Measurements from ENCODE around the gene CRHR1.

The CRHR1 gene

DNA sequence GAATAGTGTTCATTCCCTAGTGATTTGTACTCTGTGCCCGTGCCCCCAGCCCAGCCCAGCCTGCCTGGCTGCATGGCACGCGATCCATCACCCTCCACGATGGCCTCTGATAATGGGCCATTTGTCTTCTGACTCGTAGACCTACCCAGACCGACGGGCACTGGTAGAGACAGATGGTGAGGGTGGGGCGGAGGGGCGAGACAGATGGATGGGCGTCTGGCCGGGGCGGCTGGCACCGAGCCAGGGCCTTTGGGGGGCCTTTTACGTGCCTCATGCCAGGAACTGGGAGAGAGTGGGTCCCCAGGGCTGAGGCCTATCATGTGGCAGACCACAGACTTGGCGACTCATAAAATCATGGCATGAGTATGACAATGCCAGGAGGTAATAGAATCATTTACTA is 25.4 kb downstream of the CRHR1 start:
- no peak for ATAC-seq (ENCODE audit: insufficient read depth, low read depth)
- Histone ChIP-seq H3K79me2 (ENCODE audit: insufficient read depth, low read length) (no peaks in the 10 kb centered on the region), H3K27ac (ENCODE audit: low read length) (no peak overlapping the region), H3K4me2 (ENCODE audit: insufficient read depth, low read length) (no peak overlapping the region), H2AFZ (ENCODE audit: low read depth, low read length) (no peak overlapping the region), H4K20me1 (ENCODE audit: insufficient read depth, low read length) (no peaks in the 10 kb centered on the region; the same call in 1 of the 2 replicates), H3K4me1 (ENCODE audit: insufficient read depth, low read length) (no peaks in the 10 kb centered on the region), H3K9me3 (ENCODE audit: insufficient read depth, low read length, severe bottlenecking) (no peaks in the 10 kb centered on the region), H3K9ac (ENCODE audit: low read depth, low read length) (no peak overlapping the region), H3K27me3 (ENCODE audit: insufficient read depth, low read length, poor library complexity) (peaks cover 12% of the 10 kb centered on the region), H3K4me3 (ENCODE audit: low read depth in 1 of 2, low read length in 2 of 2) (no peak overlapping the region), H3K36me3 (ENCODE audit: insufficient read depth, low read length) (no peaks in the 10 kb centered on the region)
- no peak for DNase-seq
- no peak for TF ChIP-seq EZH2 (IDR thresholded peaks at IDR 0.05; ENCODE audit: borderline replicate concordance, low read depth, low read length, severe bottlenecking)
- TF ChIP-seq, protein P1, sequence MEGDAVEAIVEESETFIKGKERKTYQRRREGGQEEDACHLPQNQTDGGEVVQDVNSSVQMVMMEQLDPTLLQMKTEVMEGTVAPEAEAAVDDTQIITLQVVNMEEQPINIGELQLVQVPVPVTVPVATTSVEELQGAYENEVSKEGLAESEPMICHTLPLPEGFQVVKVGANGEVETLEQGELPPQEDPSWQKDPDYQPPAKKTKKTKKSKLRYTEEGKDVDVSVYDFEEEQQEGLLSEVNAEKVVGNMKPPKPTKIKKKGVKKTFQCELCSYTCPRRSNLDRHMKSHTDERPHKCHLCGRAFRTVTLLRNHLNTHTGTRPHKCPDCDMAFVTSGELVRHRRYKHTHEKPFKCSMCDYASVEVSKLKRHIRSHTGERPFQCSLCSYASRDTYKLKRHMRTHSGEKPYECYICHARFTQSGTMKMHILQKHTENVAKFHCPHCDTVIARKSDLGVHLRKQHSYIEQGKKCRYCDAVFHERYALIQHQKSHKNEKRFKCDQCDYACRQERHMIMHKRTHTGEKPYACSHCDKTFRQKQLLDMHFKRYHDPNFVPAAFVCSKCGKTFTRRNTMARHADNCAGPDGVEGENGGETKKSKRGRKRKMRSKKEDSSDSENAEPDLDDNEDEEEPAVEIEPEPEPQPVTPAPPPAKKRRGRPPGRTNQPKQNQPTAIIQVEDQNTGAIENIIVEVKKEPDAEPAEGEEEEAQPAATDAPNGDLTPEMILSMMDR (IDR thresholded peaks at IDR 0.05; ENCODE audit: borderline replicate concordance, extremely low read depth, low read length, poor library complexity, severe bottlenecking): no peak

DNA sequence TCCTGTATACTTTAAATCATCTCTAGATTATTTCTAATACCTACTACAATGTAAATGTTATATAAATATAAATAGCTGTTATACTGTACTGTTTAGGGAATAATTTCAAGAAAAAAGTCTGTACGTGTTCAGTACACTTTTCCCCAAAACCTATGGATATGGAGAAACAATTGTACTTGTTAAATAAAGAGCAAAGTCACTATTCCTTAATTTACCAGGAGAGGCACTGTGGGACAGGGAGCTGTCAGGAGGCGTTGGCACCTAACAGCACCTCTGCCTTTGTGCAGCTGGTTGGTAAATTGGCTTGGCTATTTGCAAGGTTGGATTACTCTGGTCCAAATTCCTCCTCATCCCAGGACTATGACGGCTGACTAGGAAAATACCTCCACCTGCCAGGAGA is 28.0 kb downstream of the CRHR1 start:
- H3K36me3 ChIP-seq (ENCODE audit: insufficient read depth, low read length): no peaks in the 10 kb centered on the region
- ATAC-seq (ENCODE audit: insufficient read depth, low read depth) (no peak), DNase-seq (no peak)
- no peak overlapping the region for H3K9ac ChIP-seq (ENCODE audit: low read depth, low read length)
- H3K79me2 ChIP-seq (ENCODE audit: insufficient read depth, low read length): no peaks in the 10 kb centered on the region
- no peak overlapping the region for H3K4me3 ChIP-seq (ENCODE audit: low read depth in 1 of 2, low read length in 2 of 2)
- TF ChIP-seq EZH2 (IDR thresholded peaks at IDR 0.05; ENCODE audit: borderline replicate concordance, low read depth, low read length, severe bottlenecking): no peak
- TF ChIP-seq, protein P1 (IDR thresholded peaks at IDR 0.05; ENCODE audit: borderline replicate concordance, extremely low read depth, low read length, poor library complexity, severe bottlenecking): peak; percentile 55
- no peaks in the 10 kb centered on the region for H3K9me3 ChIP-seq (ENCODE audit: insufficient read depth, low read length, severe bottlenecking)
- H3K27me3 ChIP-seq (ENCODE audit: insufficient read depth, low read length, poor library complexity): peaks cover 6% of the 10 kb centered on the region
- no peaks in the 10 kb centered on the region; the same call in 1 of the 2 replicates for H4K20me1 ChIP-seq (ENCODE audit: insufficient read depth, low read length)
- no peak overlapping the region for H2AFZ ChIP-seq (ENCODE audit: low read depth, low read length)
- no peak overlapping the region for H3K4me2 ChIP-seq (ENCODE audit: insufficient read depth, low read length)
- no peaks in the 10 kb centered on the region for H3K4me1 ChIP-seq (ENCODE audit: insufficient read depth, low read length)
- no peak overlapping the region for H3K27ac ChIP-seq (ENCODE audit: low read length)

DNA sequence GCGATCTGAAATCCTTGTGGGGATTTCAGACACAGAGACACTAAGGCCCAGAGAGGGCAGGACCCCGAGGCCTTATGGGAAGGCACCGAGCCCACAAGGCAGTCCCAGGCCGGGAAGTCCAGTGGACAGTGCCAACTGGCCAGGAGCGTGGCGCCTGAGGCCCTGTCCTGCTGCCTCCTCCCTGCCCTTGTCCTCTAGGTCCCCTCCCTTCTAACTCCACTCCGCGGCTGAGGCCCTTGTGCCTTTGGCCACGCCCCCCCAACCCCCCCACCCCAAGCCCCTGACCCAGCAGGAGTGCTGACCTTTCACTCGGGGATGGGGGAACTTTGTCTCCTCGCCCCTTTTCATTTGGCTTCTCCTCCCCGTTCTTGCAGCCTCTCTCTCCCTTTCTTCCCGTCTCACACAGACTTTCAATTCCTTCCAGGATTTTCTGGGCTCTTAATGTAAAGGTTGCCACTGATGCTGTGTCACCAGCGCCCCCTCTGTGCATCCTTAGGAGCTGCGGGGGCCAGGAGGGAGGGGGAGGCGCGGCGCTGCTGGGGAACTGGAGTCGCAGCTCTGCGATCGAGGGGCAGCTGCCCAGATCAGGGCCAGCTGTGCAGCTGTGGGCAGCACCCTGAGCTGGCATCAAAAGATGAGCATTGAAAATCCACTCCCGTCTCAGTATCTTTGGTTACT is 29.1 kb downstream of the CRHR1 start:
- no peak overlapping the region for H3K9ac ChIP-seq (ENCODE audit: low read depth, low read length)
- no peak for DNase-seq

More for the DNA sequence above, 29.1 kb downstream of the CRHR1 start:
- Histone ChIP-seq H3K27me3 (ENCODE audit: insufficient read depth, low read length, poor library complexity) (no peaks in the 10 kb centered on the region), H4K20me1 (ENCODE audit: insufficient read depth, low read length) (no peaks in the 10 kb centered on the region), H3K9me3 (ENCODE audit: insufficient read depth, low read length, severe bottlenecking) (no peaks in the 10 kb centered on the region), H3K79me2 (ENCODE audit: insufficient read depth, low read length) (no peaks in the 10 kb centered on the region), H3K36me3 (ENCODE audit: insufficient read depth, low read length) (no peaks in the 10 kb centered on the region), H2AFZ (ENCODE audit: low read depth, low read length) (no peak overlapping the region), H3K4me2 (ENCODE audit: insufficient read depth, low read length) (no peak overlapping the region), H3K4me3 (ENCODE audit: low read depth in 1 of 2, low read length in 2 of 2) (no peak overlapping the region), H3K4me1 (ENCODE audit: insufficient read depth, low read length) (no peaks in the 10 kb centered on the region), H3K27ac (ENCODE audit: low read length) (no peak overlapping the region)
- TF ChIP-seq EZH2 (IDR thresholded peaks at IDR 0.05; ENCODE audit: borderline replicate concordance, low read depth, low read length, severe bottlenecking): no peak
- TF ChIP-seq, protein P1 (IDR thresholded peaks at IDR 0.05; ENCODE audit: borderline replicate concordance, extremely low read depth, low read length, poor library complexity, severe bottlenecking): peak; percentile 32
- ATAC-seq (ENCODE audit: insufficient read depth, low read depth): no peak
